ENCODE measurements around the gene BBOX1.
"Not testable (repeated sequence)": the region's sequence is repeated elsewhere in the genome, so short reads cannot be mapped to it uniquely, and the experiment has no call there.

The BBOX1 gene

DNA sequence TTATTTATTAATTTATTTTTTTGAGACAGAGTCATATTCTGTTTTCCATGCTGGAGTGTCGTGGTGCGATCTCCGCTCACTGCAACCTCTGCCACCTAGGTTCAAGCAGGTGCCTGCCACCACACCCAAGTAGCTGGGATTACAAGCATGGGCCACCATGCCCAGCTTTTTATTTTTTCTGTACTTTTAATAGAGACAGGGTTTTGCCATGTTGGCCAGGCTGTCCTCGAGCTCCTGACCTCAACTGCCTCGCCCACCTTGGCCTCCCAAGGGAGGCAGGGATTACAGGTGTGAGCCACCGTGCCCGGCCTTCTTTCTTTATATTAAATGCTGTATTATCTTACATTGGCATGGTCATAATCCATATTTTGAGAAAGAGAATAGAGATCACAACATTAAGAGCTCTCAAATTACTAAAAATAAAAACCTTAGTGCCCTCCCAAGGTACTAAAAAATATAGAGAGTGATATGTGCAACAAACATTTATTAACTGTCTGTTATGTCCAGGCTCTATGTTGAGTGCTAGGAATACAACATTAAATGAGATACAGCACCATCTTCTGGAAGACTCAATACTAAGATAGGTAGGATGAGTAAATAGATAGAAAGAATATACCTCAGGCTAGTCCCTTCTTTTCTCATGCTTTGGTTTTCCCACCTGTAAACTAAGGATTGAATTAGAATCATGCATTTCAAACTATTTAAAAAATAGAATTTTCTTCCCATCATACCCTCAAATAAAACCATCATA is 84.1 kb downstream of the BBOX1 start:
- POLR2A ChIA-PET, result no interaction called here
- CTCF ChIA-PET, result no interaction called here
- no peak for DNase-seq (ENCODE audit: extremely low spot score)
- TF ChIP-seq ARNT (IDR thresholded peaks at IDR 0.05), result no peak
- TF ChIP-seq HDGF (IDR thresholded peaks at IDR 0.05; ENCODE audit: borderline replicate concordance), result no peak
- TF ChIP-seq FOXK2 (IDR thresholded peaks at IDR 0.05), result no peak
- no peak for TF ChIP-seq ELF4 (IDR thresholded peaks at IDR 0.05)
- TF ChIP-seq CTBP1 (IDR thresholded peaks at IDR 0.05; ENCODE audit: borderline replicate concordance), result no peak
- TF ChIP-seq ZNF384 (IDR thresholded peaks at IDR 0.05), result no peak
- no peak for TF ChIP-seq SP1 (IDR thresholded peaks at IDR 0.05)
- TF ChIP-seq TARDBP (IDR thresholded peaks at IDR 0.05), result no peak
- TF ChIP-seq SUZ12 (IDR thresholded peaks at IDR 0.05), result no peak
- TF ChIP-seq NFRKB (IDR thresholded peaks at IDR 0.05), result no peak
- no peak for TF ChIP-seq LEF1 (IDR thresholded peaks at IDR 0.05; ENCODE audit: borderline replicate concordance)
- no peak for TF ChIP-seq FOXM1 (IDR thresholded peaks at IDR 0.05; ENCODE audit: borderline replicate concordance)
- no peak for TF ChIP-seq L3MBTL2 (conservative IDR thresholded peaks at IDR 0.05)
- TF ChIP-seq FOXA1 (IDR thresholded peaks at IDR 0.05), result no peak
- TF ChIP-seq BHLHE40 (IDR thresholded peaks at IDR 0.05; ENCODE audit: borderline replicate concordance), result no peak
- TF ChIP-seq PKNOX1 (IDR thresholded peaks at IDR 0.05), result no peak

DNA sequence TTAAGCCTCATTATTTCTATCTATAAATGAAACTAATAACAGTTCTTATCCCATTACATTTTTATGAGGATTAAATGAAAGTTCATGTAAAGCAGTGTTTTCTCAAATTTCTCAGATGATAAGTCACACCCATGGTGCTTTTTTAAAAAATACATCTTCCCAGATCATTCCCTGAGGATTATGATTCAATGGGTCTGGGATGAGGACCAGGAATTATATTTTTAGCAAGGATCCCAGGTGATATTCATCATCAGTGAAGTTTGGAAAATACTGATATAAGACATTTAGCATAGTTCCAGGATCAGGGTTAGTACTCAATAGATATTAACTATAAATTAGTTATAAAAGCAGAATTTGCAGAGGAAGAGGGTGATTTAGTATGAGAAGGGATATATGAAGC is 89.1 kb downstream of the BBOX1 start:
- POLR2A ChIA-PET, result no interaction called here
- TF ChIP-seq FOXK2 (IDR thresholded peaks at IDR 0.05), result no peak
- no peak for TF ChIP-seq ZNF384 (IDR thresholded peaks at IDR 0.05)
- TF ChIP-seq BHLHE40 (IDR thresholded peaks at IDR 0.05; ENCODE audit: borderline replicate concordance), result no peak
- TF ChIP-seq L3MBTL2 (conservative IDR thresholded peaks at IDR 0.05), result no peak
- no peak for TF ChIP-seq CTBP1 (IDR thresholded peaks at IDR 0.05; ENCODE audit: borderline replicate concordance)
- TF ChIP-seq ARNT (IDR thresholded peaks at IDR 0.05), result no peak
- TF ChIP-seq FOXM1 (IDR thresholded peaks at IDR 0.05; ENCODE audit: borderline replicate concordance), result no peak
- no peak for TF ChIP-seq SUZ12 (IDR thresholded peaks at IDR 0.05)
- TF ChIP-seq NFRKB (IDR thresholded peaks at IDR 0.05), result no peak
- no peak for TF ChIP-seq SP1 (IDR thresholded peaks at IDR 0.05)
- no peak for TF ChIP-seq LEF1 (IDR thresholded peaks at IDR 0.05; ENCODE audit: borderline replicate concordance)
- no peak for TF ChIP-seq HDGF (IDR thresholded peaks at IDR 0.05; ENCODE audit: borderline replicate concordance)
- DNase-seq (ENCODE audit: extremely low spot score), result no peak
- CTCF ChIA-PET, result interaction anchor here (0.6 kb wide), 1 partner anchor 53 kb away, joined by 3 read pairs; no protein-coding TSS in a partner anchor

- CTCF ChIA-PET, result interaction anchor here (0.6 kb wide), 1 partner anchor 264 kb away, joined by 4 read pairs; no protein-coding TSS in a partner anchor
- no peak for DNase-seq (ENCODE audit: extremely low spot score)
- POLR2A ChIA-PET, result no interaction called here
- TF ChIP-seq ELF4 (IDR thresholded peaks at IDR 0.05), result no peak
- TF ChIP-seq BHLHE40 (IDR thresholded peaks at IDR 0.05; ENCODE audit: borderline replicate concordance), result no peak
- TF ChIP-seq CTBP1 (IDR thresholded peaks at IDR 0.05; ENCODE audit: borderline replicate concordance), result no peak
- TF ChIP-seq PKNOX1 (IDR thresholded peaks at IDR 0.05), result no peak
- no peak for TF ChIP-seq HDGF (IDR thresholded peaks at IDR 0.05; ENCODE audit: borderline replicate concordance)
- no peak for TF ChIP-seq TARDBP (IDR thresholded peaks at IDR 0.05)
Observed at GRCh38 chr11:27130806-27131205, 90.2 kb downstream of the BBOX1 start.

DNA sequence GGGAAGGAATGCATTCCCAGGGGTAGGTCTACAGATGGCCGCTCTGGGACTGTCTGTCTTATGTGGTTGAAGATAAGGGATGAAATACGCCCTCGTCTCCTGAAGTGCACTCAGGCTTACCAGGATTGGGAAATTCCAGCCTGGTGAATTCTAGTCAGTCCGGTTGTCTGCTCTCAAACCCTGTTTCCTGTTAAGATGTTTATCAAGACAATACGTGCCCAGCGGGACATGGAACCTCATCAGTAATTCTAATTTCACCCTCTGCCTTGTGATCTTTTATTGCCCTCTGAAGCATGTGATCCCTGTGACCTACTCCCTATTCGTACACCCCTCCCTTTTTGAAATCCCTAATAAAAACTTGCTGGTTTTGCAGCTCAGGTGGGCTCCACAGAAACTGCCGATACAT is 95.3 kb downstream of the BBOX1 start:
- DNase-seq (ENCODE audit: extremely low spot score); POLR2A ChIA-PET; CTCF ChIA-PET: not testable (repeated sequence)
- peak; percentile 74 for TF ChIP-seq PKNOX1 (IDR thresholded peaks at IDR 0.05)

DNA sequence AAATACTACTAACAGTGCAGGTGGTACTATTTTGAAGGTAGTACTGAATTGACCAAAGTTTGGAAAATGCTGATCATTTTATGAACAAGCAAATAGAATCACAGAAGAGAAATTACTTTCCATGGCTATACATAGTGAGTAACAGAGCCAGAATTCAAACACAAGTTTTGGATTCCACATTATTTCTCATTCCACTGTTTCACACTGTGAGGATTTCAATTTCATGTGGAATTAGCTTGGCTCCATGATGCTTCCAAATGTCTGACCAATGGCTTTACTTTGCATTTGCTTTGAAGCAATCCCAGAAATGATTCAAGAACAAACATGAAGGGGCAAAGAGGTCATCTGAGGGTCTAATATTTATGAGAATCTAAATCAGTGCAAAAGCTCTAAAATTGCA is 98.1 kb downstream of the BBOX1 start:
- ChIA-PET CTCF (interaction anchor here (0.6 kb wide), 1 partner anchor 24 kb away, joined by 3 read pairs; no protein-coding TSS in a partner anchor), POLR2A (no interaction called here)
- no peak for DNase-seq (ENCODE audit: extremely low spot score)
- no peak for TF ChIP-seq ELF4 (IDR thresholded peaks at IDR 0.05)
- TF ChIP-seq TARDBP (IDR thresholded peaks at IDR 0.05), result no peak
- TF ChIP-seq ZNF384 (IDR thresholded peaks at IDR 0.05), result no peak
- no peak for TF ChIP-seq NFRKB (IDR thresholded peaks at IDR 0.05)
- no peak for TF ChIP-seq FOXM1 (IDR thresholded peaks at IDR 0.05; ENCODE audit: borderline replicate concordance)
- no peak for TF ChIP-seq ARNT (IDR thresholded peaks at IDR 0.05)

GRCh38 chr11:27139742-27140367 is 99.2 kb downstream of the BBOX1 start:
- POLR2A ChIA-PET, result interaction anchor here (0.6 kb wide), 1 partner anchor 34 kb away, joined by 6 read pairs; no protein-coding TSS in a partner anchor
- TF ChIP-seq TARDBP (IDR thresholded peaks at IDR 0.05) (no peak), PKNOX1 (IDR thresholded peaks at IDR 0.05) (peak; percentile 75)
- DNase-seq (ENCODE audit: extremely low spot score), result no peak
- CTCF ChIA-PET, result no interaction called here

Data from HEK293T (cell line).